ENCODE data around the gene NTSR2.

NTSR2 gene

DNA sequence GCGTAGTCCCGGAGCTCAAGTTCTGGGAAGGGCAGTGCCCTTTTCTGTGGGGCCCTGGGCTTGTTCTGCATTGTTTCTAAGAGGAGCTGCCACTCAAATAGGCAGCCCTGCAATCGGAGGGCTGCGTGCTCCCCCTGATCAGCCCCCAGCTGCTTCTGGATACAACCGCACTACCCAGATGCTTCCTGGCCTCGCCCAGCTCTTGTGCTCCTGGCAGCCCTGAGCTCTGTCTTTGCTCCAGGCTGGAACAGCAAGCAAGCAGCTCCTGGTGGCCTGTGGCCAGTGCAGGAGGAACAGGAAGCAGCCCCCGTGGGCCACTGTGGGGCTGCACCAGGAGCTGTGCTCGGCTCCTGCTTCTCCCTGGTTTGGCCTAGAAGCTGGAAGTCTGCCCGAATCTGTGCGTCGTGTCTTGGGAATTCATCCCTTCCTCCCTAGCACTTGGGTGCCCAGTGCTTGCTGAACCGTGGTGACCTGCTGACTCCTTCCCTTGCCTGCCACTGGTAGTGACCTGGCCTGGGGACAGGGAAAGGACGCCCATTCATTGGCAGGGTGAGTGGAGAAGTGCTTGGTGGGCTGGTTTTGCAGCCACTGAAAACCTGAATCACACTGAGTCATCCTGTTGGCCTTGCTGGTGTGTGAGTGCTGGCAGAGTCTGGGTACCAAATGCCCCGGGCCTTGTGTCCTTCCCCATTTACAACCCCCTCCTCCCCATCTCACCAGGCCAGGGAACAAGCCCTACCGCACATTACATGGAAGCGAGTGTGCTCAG lies 27.3 kb upstream of the NTSR2 start:
- H2AK5ac ChIP-seq (ENCODE audit: low read length, severe bottlenecking): no peak overlapping the region
- peak overlapping the region; percentile 39 for H3K9ac ChIP-seq (ENCODE audit: low read length)
- peak overlapping the region; percentile 35 for H4K8ac ChIP-seq (ENCODE audit: low read length)
- H3K4me2 ChIP-seq (ENCODE audit: low read length, poor library complexity, severe bottlenecking): no peak overlapping the region
- no peak overlapping the region for H3K27ac ChIP-seq (ENCODE audit: low read length, poor library complexity, severe bottlenecking)
- H3K4me1 ChIP-seq (ENCODE audit: control insufficient read depth, insufficient read depth, low read depth, low read length): peaks cover 18% of the 10 kb centered on the region
- H3K4ac ChIP-seq (ENCODE audit: low read depth in 1 of 2, low read length in 2 of 2): no peak overlapping the region
- 61% methylated on average over 15 of the region's 16 CpGs for WGBS
- H3K9me3 ChIP-seq (ENCODE audit: control insufficient read depth, low read length): no peaks in the 10 kb centered on the region
- no peaks in the 10 kb centered on the region for H3K27me3 ChIP-seq (ENCODE audit: control insufficient read depth in 1 of 2, insufficient read depth in 1 of 2, low read length in 2 of 2)
- H2AFZ ChIP-seq (ENCODE audit: low read depth, low read length): peak overlapping the region; percentile 11
- peak overlapping the region in 1 of 2 experiments; percentile 26 for H3K14ac ChIP-seq (ENCODE audit: low read length in 2 of 2)
- H2BK15ac ChIP-seq (ENCODE audit: low read depth, poor library complexity, severe bottlenecking): no peak overlapping the region
- H3K36me3 ChIP-seq (ENCODE audit: control insufficient read depth in 1 of 2, insufficient read depth in 2 of 2, low read depth in 1 of 2, low read length in 2 of 2): no peaks in the 10 kb centered on the region
- H2BK5ac ChIP-seq (ENCODE audit: low read depth, low read length, poor library complexity, severe bottlenecking): no peak overlapping the region
- H2BK12ac ChIP-seq (ENCODE audit: low read length in 2 of 2): peak overlapping the region in 1 of 2 experiments; percentile 38
- H3K18ac ChIP-seq (ENCODE audit: low read depth in 1 of 2, low read length in 2 of 2): peak overlapping the region in 1 of 2 experiments; percentile 40
- no peak overlapping the region for H3K23ac ChIP-seq (ENCODE audit: low read length in 2 of 2)
- DNase-seq: peak; percentile 45
- H2BK120ac ChIP-seq (ENCODE audit: low read depth, low read length): no peak overlapping the region
- no peaks in the 10 kb centered on the region for H3K79me1 ChIP-seq (replicated peaks; ENCODE audit: low read length, poor library complexity, severe bottlenecking)
- no peak overlapping the region for H3K4me3 ChIP-seq (ENCODE audit: insufficient read depth in 1 of 2, low read depth in 1 of 2, low read length in 2 of 2)
- no peak overlapping the region for H4K91ac ChIP-seq (ENCODE audit: low read length)

DNA sequence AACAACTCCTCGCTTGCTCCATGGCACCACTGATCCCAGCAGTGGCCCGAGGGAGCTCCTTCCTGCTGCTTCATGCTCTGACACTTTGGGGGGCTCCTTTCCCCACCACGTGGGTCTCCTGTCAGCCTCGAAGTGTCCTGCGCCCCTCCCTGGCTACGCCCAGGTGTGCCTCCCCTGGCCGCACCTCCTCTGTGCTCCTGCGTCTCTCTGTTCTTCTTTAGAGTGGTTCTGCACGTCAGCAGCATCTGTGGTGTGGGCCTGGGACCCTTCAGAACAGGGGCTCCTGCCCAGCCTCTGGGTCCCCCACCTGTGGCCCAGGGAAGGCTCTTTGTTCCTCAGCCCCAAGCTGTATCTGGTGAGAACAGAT lies 26.7 kb upstream of the NTSR2 start:
- Histone ChIP-seq H3K4me3 (ENCODE audit: insufficient read depth in 1 of 2, low read depth in 1 of 2, low read length in 2 of 2) (no peak overlapping the region), H3K14ac (ENCODE audit: low read length in 2 of 2) (peak overlapping the region in 1 of 2 experiments; percentile 29), H3K23ac (ENCODE audit: low read length in 2 of 2) (no peak overlapping the region), H3K9ac (ENCODE audit: low read length) (peak overlapping the region; percentile 22), H2BK120ac (ENCODE audit: low read depth, low read length) (no peak overlapping the region), H3K27ac (ENCODE audit: low read length, poor library complexity, severe bottlenecking) (no peak overlapping the region), H3K27me3 (ENCODE audit: control insufficient read depth in 1 of 2, insufficient read depth in 1 of 2, low read length in 2 of 2) (no peaks in the 10 kb centered on the region), H2BK15ac (ENCODE audit: low read depth, poor library complexity, severe bottlenecking) (no peak overlapping the region), H3K79me1 (replicated peaks; ENCODE audit: low read length, poor library complexity, severe bottlenecking) (no peaks in the 10 kb centered on the region), H2BK5ac (ENCODE audit: low read depth, low read length, poor library complexity, severe bottlenecking) (no peak overlapping the region), H2BK12ac (ENCODE audit: low read length in 2 of 2) (no peak overlapping the region), H3K36me3 (ENCODE audit: control insufficient read depth in 1 of 2, insufficient read depth in 2 of 2, low read depth in 1 of 2, low read length in 2 of 2) (no peaks in the 10 kb centered on the region), H3K9me3 (ENCODE audit: control insufficient read depth, low read length) (no peaks in the 10 kb centered on the region), H4K8ac (ENCODE audit: low read length) (peak overlapping the region; percentile 0), H2AK5ac (ENCODE audit: low read length, severe bottlenecking) (no peak overlapping the region), H3K4me1 (ENCODE audit: control insufficient read depth, insufficient read depth, low read depth, low read length) (peaks cover 18% of the 10 kb centered on the region), H4K91ac (ENCODE audit: low read length) (no peak overlapping the region), H3K4me2 (ENCODE audit: low read length, poor library complexity, severe bottlenecking) (no peak overlapping the region), H3K4ac (ENCODE audit: low read depth in 1 of 2, low read length in 2 of 2) (no peak overlapping the region), H2AFZ (ENCODE audit: low read depth, low read length) (no peak overlapping the region), H3K18ac (ENCODE audit: low read depth in 1 of 2, low read length in 2 of 2) (no peak overlapping the region)
- 83% methylated on average over 9 of the region's 9 CpGs for WGBS
- DNase-seq: no peak

DNA sequence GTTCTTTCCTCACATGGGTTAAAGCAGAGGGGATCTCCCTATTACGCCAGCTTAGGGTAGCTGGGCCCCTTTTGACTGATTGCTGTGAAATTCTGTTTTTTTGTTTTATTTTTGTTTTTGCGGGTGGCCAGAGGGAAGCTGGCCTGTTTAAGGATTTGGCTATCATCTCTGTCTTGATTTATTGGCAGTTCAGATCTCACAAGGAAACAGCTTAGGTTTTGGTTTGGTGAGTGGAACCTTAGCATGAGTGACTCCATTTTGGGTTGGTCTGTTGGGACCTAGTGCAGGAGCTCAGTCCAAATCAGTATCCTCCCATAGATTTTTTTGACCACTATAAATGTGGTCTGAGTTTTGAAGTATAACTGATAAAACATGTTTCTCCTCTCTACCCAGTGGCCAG lies 25.6 kb upstream of the NTSR2 start:
- Histone ChIP-seq H2BK5ac (ENCODE audit: low read depth, low read length, poor library complexity, severe bottlenecking) (no peak overlapping the region), H3K4me2 (ENCODE audit: low read length, poor library complexity, severe bottlenecking) (no peak overlapping the region), H3K4me1 (ENCODE audit: control insufficient read depth, insufficient read depth, low read depth, low read length) (peaks cover 18% of the 10 kb centered on the region), H3K9ac (ENCODE audit: low read length) (no peak overlapping the region), H3K27ac (ENCODE audit: low read length, poor library complexity, severe bottlenecking) (no peak overlapping the region), H3K4ac (ENCODE audit: low read depth in 1 of 2, low read length in 2 of 2) (no peak overlapping the region), H2BK15ac (ENCODE audit: low read depth, poor library complexity, severe bottlenecking) (no peak overlapping the region), H2AK5ac (ENCODE audit: low read length, severe bottlenecking) (no peak overlapping the region), H3K18ac (ENCODE audit: low read depth in 1 of 2, low read length in 2 of 2) (no peak overlapping the region), H4K8ac (ENCODE audit: low read length) (no peak overlapping the region), H3K23ac (ENCODE audit: low read length in 2 of 2) (peak overlapping the region in 1 of 2 experiments; percentile 61), H2BK12ac (ENCODE audit: low read length in 2 of 2) (no peak overlapping the region), H3K36me3 (ENCODE audit: control insufficient read depth in 1 of 2, insufficient read depth in 2 of 2, low read depth in 1 of 2, low read length in 2 of 2) (no peaks in the 10 kb centered on the region), H4K91ac (ENCODE audit: low read length) (no peak overlapping the region), H3K79me1 (replicated peaks; ENCODE audit: low read length, poor library complexity, severe bottlenecking) (no peaks in the 10 kb centered on the region), H3K14ac (ENCODE audit: low read length in 2 of 2) (no peak overlapping the region), H3K4me3 (ENCODE audit: insufficient read depth in 1 of 2, low read depth in 1 of 2, low read length in 2 of 2) (no peak overlapping the region), H2BK120ac (ENCODE audit: low read depth, low read length) (no peak overlapping the region), H3K9me3 (ENCODE audit: control insufficient read depth, low read length) (no peaks in the 10 kb centered on the region), H3K27me3 (ENCODE audit: control insufficient read depth in 1 of 2, insufficient read depth in 1 of 2, low read length in 2 of 2) (no peaks in the 10 kb centered on the region), H2AFZ (ENCODE audit: low read depth, low read length) (no peak overlapping the region)
- DNase-seq: no peak
- 93% methylated on average over 2 of the region's 2 CpGs for WGBS

DNA sequence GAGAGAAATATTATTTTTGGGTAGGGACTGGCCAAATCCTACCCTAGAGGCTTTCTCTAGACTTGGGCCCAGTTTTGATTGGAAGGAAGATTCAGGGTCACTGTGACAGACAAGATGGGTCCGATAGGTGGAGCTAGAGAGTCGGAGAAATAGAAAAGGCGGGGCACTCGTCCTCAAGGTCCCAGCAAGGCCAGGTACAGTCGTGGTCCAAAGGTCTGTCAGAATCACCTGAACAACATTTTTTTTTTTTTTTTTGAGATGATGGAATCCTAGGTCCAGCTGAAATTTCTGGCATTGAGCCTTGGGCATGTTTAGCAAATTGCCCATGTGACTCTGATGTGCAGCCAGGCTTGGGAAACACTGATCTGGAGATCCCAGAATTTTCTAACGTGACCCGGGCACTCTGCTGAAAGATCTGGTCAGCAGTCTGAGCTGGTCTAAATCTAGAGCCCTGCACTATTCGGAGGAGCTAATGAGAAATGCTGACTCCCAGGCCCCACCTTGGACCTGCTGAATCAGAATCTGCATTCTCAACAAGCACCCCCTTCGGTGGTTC lies 23.0 kb upstream of the NTSR2 start:
- Histone ChIP-seq H2AK5ac (ENCODE audit: low read length, severe bottlenecking) (no peak overlapping the region), H3K79me1 (replicated peaks; ENCODE audit: low read length, poor library complexity, severe bottlenecking) (no peaks in the 10 kb centered on the region), H3K18ac (ENCODE audit: low read depth in 1 of 2, low read length in 2 of 2) (no peak overlapping the region), H2AFZ (ENCODE audit: low read depth, low read length) (no peak overlapping the region), H2BK5ac (ENCODE audit: low read depth, low read length, poor library complexity, severe bottlenecking) (no peak overlapping the region), H2BK12ac (ENCODE audit: low read length in 2 of 2) (no peak overlapping the region), H3K4me3 (ENCODE audit: insufficient read depth in 1 of 2, low read depth in 1 of 2, low read length in 2 of 2) (no peak overlapping the region), H3K9ac (ENCODE audit: low read length) (peak overlapping the region; percentile 30), H4K8ac (ENCODE audit: low read length) (no peak overlapping the region), H3K4ac (ENCODE audit: low read depth in 1 of 2, low read length in 2 of 2) (no peak overlapping the region), H2BK120ac (ENCODE audit: low read depth, low read length) (no peak overlapping the region), H3K27me3 (ENCODE audit: control insufficient read depth in 1 of 2, insufficient read depth in 1 of 2, low read length in 2 of 2) (no peaks in the 10 kb centered on the region), H2BK15ac (ENCODE audit: low read depth, poor library complexity, severe bottlenecking) (no peak overlapping the region), H3K23ac (ENCODE audit: low read length in 2 of 2) (no peak overlapping the region), H3K36me3 (ENCODE audit: control insufficient read depth in 1 of 2, insufficient read depth in 2 of 2, low read depth in 1 of 2, low read length in 2 of 2) (no peaks in the 10 kb centered on the region), H3K9me3 (ENCODE audit: control insufficient read depth, low read length) (no peaks in the 10 kb centered on the region), H3K4me2 (ENCODE audit: low read length, poor library complexity, severe bottlenecking) (no peak overlapping the region), H3K14ac (ENCODE audit: low read length in 2 of 2) (no peak overlapping the region), H3K27ac (ENCODE audit: low read length, poor library complexity, severe bottlenecking) (no peak overlapping the region), H3K4me1 (ENCODE audit: control insufficient read depth, insufficient read depth, low read depth, low read length) (peaks cover 19% of the 10 kb centered on the region), H4K91ac (ENCODE audit: low read length) (no peak overlapping the region)
- 33% methylated on average over 9 of the region's 9 CpGs for WGBS
- DNase-seq: peak; percentile 71

Data from mesenchymal stem cell (in vitro differentiated cells and primary cell).